Activated CD4-positive, alpha-beta T cell treated with anti-CD3 and anti-CD28 coated beads, Interleukin-2, amount 10 ng/mL, durations not matched to agents 24 days and 14 days (primary cell): ENCODE measurements around the gene HSPA1B. TPM values are rescaled to one million over a fixed set of nuclear protein-coding genes. Genes with fewer than 3 reads are reported as not detected.
A peak's percentile ranks its signal among the peaks of the same experiment; 100 is the strongest.

Source experiments
- DNase-seq: peaks from one replicate; pipeline ENCODE4 v3.0.0; 2022
- H3K27ac Mint-ChIP-seq: one replicate; pipeline ENCODE4 v1.8.0; 2022; ENCODE audit warnings: mild to moderate bottlenecking, mixed read lengths
- H3K27me3 Mint-ChIP-seq: one replicate; pipeline ENCODE4 v1.8.0; 2022; ENCODE audit warnings: mixed read lengths
- H3K36me3 Mint-ChIP-seq: one replicate; pipeline ENCODE4 v1.8.0; 2022; ENCODE audit warnings: low read depth, mild to moderate bottlenecking, mixed read lengths
- H3K4me1 Mint-ChIP-seq: one replicate; pipeline ENCODE4 v1.8.0; 2021; ENCODE audit warnings: mixed read lengths
- H3K4me3 Mint-ChIP-seq: one replicate; pipeline ENCODE4 v1.8.0; 2022; ENCODE audit warnings: mild to moderate bottlenecking, moderate library complexity, mixed read lengths
- H3K9me3 Mint-ChIP-seq: one replicate; pipeline ENCODE4 v1.8.0; 2021; ENCODE audit warnings: mixed read lengths
- intact Hi-C: fragments of 100-400 bp; cut with micrococcal nuclease; formaldehyde crosslinking; loops from one replicate; pipeline ENCODE4 v1.15.1; 2023
- total RNA-seq: library from RNA; stranded (reverse); gene quantifications from 2 replicates; pipeline ENCODE4 v1.2.3, GENCODE V29; 2022

HSPA1B gene
- total RNA-seq, result 156 and 161 TPM in 2 replicates

DNA sequence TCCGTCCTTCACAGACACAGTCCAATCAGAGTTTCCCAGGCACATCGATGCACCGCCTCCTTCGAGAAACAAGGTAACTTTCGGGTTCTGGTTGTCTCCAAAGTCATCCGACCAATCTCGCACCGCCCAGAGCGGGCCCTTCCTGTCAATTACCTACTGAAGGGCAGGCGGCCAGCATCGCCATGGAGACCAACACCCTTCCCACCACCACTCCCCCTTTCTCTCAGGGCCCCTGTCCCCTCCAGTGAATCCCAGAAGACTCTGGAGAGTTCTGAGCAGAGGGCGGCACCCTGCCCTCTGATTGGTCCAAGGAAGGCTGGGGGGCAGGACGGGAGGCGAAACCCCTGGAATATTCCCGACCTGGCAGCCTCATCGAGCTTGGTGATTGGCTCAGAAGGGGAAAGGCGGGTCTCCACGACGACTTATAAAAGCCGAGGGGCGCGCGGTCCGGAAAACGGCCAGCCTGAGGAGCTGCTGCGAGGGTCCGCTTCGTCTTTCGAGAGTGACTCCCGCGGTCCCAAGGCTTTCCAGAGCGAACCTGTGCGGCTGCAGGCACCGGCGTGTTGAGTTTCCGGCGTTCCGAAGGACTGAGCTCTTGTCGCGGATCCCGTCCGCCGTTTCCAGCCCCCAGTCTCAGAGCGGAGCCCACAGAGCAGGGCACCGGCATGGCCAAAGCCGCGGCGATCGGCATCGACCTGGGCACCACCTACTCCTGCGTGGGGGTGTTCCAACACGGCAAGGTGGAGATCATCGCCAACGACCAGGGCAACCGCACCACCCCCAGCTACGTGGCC, at the start of gene HSPA1B:
HSPA1B (plus strand) TSS at position 453 of the 794 bp plus-strand sequence; CDS start at position 666, 213 bp downstream.
- Mint-ChIP-seq H3K36me3 (peaks cover 15% of the 10 kb centered on the region), H3K27me3 (no peaks in the 10 kb centered on the region), H3K9me3 (no peaks in the 10 kb centered on the region), H3K4me3 (peak within 1 kb of the TSS; percentile 87), H3K27ac (peak within 1 kb of the TSS; percentile 93), H3K4me1 (peaks cover 37% of the 10 kb centered on the region)
- intact Hi-C loops, result loop anchor here (2.0 to 10.0 kb wide), 4 partner anchors 21 to 333 kb away; partner anchors contain the start of genes LSM2, LTA, MICB and TNF
- DNase-seq, result peak; percentile 98

DNA sequence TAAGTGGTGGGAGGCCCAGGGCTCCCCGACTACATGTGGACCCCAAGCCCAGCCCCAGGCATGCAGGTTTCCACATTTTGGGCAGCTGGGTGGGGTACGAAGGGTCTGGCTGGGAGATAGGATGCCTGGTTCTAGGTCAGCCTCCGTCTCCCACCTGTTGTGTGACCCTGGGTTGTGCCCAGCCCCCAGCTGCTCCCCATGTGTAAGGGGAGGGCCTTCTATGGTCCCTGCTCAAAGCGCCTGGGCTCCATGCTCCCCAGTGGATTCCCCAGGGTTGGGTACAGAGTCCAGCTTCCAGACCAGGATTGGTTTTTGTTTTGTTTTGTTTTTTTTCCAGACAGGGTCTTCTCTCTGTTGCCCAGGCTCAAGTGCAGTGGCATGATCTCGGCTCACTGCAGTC, 49.3 kb upstream of the HSPA1B start:
- Mint-ChIP-seq H3K4me3 (no peak overlapping the region), H3K27me3 (no peaks in the 10 kb centered on the region), H3K9me3 (no peaks in the 10 kb centered on the region), H3K27ac (no peak overlapping the region), H3K4me1 (peaks cover 27% of the 10 kb centered on the region), H3K36me3 (peaks cover 37% of the 10 kb centered on the region)
- no peak for DNase-seq
- intact Hi-C loops, result loop anchor here (5.0 kb wide), 1 partner anchor 34 kb away; no protein-coding TSS in a partner anchor

DNA sequence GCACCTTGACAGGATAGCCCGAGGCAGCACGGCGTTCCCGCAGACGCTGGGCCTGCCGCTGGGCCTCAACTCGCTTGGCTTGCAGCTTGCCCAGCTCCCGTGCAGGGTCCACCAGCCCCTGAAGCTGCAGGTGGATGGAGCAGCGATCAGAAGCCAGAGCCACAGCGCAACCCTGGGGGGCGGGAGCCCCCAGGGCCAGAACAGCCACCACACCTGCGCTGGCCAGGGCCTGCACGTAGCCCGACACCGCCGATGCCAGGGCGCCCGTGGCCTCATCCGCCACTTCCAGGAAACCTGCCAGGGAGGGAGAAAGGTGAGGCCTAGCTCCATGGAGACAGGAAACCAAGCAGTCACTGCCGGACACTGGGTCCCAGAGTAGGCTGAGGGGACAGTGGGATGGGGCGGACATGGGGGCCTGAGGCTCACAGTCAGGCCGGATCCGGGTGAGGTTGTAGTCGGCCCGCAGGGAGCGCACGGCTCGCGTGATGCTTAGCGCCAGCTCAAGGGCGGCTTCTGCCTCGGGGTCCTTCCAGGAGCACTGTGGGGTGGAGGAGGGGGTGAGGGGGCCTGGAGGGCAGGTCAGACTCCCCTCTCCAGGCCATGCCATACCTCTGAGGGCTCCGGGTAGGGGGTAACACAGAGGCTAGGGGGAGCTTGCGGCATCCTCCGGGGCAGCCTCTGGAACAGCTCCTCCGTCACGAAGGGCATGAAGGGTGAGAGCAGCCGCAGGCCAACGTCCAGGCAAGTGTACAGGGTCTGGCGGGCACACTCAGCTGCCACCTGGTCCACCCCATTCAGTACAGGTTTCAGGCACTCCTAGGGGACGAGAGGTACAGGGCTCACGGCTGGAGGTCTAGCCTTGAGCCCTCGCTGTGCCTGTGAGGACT, 48.3 kb upstream of the HSPA1B start:
- DNase-seq, result no peak
- Mint-ChIP-seq H3K4me1 (peaks cover 25% of the 10 kb centered on the region), H3K36me3 (peaks cover 41% of the 10 kb centered on the region), H3K27ac (no peak overlapping the region), H3K9me3 (no peaks in the 10 kb centered on the region), H3K4me3 (no peak overlapping the region), H3K27me3 (no peaks in the 10 kb centered on the region)
- intact Hi-C loops, result loop anchor here (5.0 kb wide), 1 partner anchor 33 kb away; no protein-coding TSS in a partner anchor

DNA sequence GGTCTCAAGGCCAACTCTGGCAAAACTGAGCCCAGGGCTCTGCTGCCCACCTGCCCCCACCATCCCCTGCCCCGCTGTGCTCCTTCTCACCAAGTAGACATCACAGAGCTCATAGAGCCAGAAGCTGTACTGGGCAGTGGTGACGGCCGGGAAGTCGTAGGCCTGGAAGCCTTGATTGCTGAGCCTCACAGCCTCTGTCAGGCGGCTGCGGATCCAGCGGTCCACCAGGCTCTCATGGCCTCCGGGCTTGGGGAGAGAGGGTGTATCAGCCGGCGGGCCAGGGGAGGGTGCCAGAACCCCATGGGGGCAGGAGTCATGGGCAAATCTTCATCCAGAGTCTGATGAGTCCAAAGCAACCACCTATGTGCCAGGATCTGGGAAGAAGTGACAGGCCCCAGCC, 47.6 kb upstream of the HSPA1B start:
- DNase-seq, result no peak
- H3K4me3 Mint-ChIP-seq, result no peak overlapping the region
- no peaks in the 10 kb centered on the region for H3K9me3 Mint-ChIP-seq
- peaks cover 47% of the 10 kb centered on the region for H3K36me3 Mint-ChIP-seq
- intact Hi-C loops, result loop anchor here (5.0 kb wide), 1 partner anchor 32 kb away; no protein-coding TSS in a partner anchor
- no peaks in the 10 kb centered on the region for H3K27me3 Mint-ChIP-seq
- no peak overlapping the region for H3K27ac Mint-ChIP-seq
- H3K4me1 Mint-ChIP-seq, result peaks cover 23% of the 10 kb centered on the region

DNA sequence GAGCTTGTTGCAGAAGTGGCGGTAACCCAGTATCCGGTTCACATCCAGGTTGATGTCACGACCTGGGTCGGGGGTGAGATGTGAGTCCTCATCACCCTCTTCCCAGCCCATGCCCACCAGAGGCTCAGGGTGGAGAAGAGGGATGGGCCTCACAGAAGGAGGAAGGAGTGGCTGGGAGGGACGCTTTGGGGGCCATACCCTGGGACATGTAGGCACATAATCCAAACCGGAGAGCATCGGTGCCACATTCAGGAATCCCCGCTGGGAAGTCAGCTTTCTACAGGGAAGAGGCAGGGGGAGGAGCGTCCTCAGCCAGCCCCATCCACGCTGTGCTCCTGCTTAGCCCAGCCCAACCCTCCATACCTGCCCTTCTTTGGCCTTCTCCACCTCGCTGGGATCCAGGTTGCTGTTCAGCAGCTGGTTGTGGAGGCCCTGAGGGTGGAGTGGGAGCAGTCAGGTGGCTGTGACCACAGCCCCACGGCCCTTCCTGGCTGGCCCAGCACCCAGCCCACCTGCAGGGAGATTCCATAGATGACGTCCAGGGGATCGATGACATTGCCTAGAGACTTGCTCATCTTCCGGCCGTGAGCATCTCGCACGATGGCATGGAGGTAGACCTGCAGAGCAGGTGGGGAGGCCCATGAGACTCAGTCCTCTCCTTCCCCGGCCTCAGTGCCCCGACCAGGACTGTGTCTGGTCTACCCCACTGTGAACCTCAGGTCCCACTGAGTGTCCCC, 46.9 kb upstream of the HSPA1B start:
- no peak overlapping the region for H3K4me3 Mint-ChIP-seq
- no peaks in the 10 kb centered on the region for H3K9me3 Mint-ChIP-seq
- no peaks in the 10 kb centered on the region for H3K27me3 Mint-ChIP-seq
- no peak overlapping the region for H3K27ac Mint-ChIP-seq
- H3K36me3 Mint-ChIP-seq, result peaks cover 54% of the 10 kb centered on the region
- no peak for DNase-seq
- intact Hi-C loops, result no loop called here
- H3K4me1 Mint-ChIP-seq, result peaks cover 17% of the 10 kb centered on the region

DNA sequence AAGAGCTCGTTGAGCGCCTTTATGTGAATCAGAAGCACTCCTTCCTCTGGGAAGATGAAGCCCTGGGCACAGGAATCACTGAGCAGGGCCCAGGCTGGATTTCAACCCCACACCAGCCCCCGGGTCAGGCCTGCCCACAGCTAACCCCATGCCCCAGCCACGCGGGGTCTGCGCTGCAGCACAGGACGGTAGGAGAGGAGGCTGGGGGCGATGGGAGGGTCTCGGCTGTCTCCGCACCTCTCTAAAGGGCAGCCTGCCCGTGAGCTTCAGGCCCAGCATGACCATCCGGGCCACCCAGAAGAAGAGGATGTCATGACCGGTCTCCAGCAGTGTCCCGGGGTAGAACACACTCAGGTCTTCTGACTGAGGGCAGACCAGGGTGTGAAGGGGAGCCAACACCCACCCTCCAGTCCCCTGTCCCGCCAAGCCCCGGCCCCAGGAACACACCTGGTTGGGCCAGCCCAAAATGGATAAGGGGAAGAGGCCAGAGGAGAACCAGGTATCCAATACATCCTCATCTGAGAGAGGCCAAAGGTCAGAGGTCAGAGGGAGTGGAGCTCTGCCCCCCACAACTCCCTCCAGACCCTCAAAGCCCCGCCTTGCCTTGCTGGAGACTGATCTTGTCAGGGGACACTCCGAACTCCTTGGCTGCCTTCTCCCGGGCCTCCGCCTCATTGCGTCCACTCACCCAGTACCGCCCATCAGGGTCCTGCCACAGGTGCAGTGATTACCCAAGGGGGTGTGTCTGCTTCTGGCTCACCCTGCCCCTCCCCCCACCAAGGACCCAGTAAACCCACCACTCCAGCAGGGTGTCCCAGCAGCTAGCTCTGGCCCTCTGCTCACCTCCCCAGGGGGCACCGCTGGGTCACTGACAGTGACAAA, 46.1 kb upstream of the HSPA1B start:
- Mint-ChIP-seq H3K36me3 (peaks cover 58% of the 10 kb centered on the region), H3K27me3 (no peaks in the 10 kb centered on the region), H3K27ac (no peak overlapping the region), H3K4me3 (no peak overlapping the region), H3K9me3 (no peaks in the 10 kb centered on the region), H3K4me1 (peaks cover 13% of the 10 kb centered on the region)
- intact Hi-C loops, result no loop called here
- no peak for DNase-seq

DNA sequence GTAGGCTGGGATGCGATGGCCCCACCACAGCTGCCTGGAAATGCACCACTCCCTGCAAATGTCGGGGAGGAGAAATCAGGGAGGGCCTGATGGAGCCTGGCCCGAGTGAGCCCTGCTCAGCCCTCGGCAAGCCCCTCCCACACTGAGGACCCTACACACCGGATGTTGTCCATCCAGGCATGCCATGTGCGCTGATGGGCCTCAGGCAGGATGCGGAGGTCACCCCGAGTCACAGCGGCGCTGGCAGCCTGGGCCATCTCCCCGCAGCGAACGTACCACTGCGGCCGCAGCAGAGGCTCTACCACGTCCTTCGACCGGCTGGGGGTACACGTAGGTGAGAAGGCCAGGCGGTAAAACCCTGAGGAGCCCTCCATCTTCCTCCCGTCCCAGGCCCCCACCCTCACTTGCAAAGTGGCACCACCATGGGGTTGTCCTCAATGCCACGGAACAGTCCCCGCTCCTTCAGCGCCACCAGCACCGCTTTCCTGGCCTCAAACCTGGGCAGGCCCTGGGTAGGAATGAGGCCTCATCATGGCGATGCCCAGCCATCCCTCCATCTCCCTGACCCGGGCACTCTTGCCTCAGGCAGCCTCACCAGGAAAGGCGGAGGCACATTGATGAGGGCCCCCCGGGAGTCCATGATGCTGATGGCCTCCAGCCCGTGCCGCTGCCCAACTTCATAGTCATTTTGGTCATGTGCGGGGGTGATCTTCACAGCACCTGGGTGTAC, 45.2 kb upstream of the HSPA1B start:
- Mint-ChIP-seq H3K27ac (no peak overlapping the region), H3K36me3 (peaks cover 57% of the 10 kb centered on the region), H3K4me3 (no peak overlapping the region), H3K9me3 (no peaks in the 10 kb centered on the region), H3K27me3 (no peaks in the 10 kb centered on the region), H3K4me1 (peaks cover 7% of the 10 kb centered on the region)
- no peak for DNase-seq
- intact Hi-C loops, result no loop called here

DNA sequence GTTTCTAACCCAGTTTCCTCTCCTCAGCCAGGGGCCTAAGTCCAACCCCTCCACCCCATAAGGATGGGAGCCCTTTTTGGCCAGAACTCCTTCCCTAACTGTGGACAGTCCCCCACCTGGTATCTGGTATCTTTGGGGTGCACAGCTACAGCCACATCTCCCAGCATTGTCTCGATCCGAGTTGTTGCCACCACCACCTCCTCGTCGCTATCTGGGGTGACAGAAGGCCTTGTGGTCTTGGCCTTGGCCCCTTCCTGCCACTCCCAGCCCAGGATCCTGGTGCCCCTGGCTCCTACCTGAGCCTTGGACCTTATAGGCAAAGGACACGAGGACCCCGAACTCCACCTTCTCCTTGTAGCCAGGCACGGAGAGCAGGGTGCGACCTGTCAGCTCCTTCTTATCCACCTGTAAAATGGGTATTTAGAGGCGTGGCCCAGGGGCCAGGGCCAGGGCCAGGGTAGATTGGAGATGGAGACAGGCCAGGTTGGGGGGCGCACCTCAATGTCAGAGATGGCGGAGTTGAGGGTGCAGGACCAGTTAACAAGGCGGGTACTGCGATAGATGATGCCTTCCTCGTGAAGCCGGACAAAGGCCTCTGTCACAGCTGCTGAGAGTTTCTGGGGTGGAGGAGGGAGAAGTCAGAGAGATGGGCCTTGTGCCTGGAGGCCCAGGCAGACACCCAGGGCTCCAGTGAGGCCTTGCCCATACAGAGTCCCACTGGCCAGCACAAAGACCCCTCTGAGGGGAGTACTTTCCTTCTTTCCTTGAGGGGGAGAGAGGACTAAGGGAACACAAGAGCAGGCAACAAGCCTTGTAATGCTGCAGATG, 43.2 kb upstream of the HSPA1B start:
- no peaks in the 10 kb centered on the region for H3K9me3 Mint-ChIP-seq
- intact Hi-C loops, result no loop called here
- peaks cover 3% of the 10 kb centered on the region for H3K4me1 Mint-ChIP-seq
- no peak for DNase-seq
- no peak overlapping the region for H3K4me3 Mint-ChIP-seq
- H3K27ac Mint-ChIP-seq, result no peak overlapping the region
- H3K36me3 Mint-ChIP-seq, result peaks cover 57% of the 10 kb centered on the region
- H3K27me3 Mint-ChIP-seq, result no peaks in the 10 kb centered on the region

DNA sequence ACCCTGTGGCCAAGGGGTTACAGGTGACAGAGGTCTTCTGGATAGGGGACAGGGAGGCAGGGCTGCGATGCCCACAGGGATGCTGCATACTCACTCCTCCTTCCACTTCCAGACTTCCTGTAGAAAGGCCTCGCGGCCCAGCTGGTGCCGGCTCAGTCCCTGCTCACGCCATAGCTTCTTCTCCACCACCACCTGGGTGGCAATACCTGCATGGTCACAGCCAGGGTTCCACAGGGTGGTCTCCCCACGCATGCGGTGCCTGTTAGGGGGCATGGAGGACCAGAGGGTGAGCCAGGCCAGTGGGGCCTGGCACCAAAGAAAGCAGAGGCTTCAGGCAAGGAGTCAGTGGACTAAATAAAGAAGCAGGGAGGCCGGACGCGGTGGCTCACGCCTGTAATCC, 42.1 kb upstream of the HSPA1B start:
- Mint-ChIP-seq H3K4me3 (no peak overlapping the region), H3K27ac (no peak overlapping the region), H3K4me1 (peaks cover 3% of the 10 kb centered on the region), H3K36me3 (peaks cover 52% of the 10 kb centered on the region), H3K27me3 (no peaks in the 10 kb centered on the region), H3K9me3 (no peaks in the 10 kb centered on the region)
- intact Hi-C loops, result no loop called here
- no peak for DNase-seq

DNA sequence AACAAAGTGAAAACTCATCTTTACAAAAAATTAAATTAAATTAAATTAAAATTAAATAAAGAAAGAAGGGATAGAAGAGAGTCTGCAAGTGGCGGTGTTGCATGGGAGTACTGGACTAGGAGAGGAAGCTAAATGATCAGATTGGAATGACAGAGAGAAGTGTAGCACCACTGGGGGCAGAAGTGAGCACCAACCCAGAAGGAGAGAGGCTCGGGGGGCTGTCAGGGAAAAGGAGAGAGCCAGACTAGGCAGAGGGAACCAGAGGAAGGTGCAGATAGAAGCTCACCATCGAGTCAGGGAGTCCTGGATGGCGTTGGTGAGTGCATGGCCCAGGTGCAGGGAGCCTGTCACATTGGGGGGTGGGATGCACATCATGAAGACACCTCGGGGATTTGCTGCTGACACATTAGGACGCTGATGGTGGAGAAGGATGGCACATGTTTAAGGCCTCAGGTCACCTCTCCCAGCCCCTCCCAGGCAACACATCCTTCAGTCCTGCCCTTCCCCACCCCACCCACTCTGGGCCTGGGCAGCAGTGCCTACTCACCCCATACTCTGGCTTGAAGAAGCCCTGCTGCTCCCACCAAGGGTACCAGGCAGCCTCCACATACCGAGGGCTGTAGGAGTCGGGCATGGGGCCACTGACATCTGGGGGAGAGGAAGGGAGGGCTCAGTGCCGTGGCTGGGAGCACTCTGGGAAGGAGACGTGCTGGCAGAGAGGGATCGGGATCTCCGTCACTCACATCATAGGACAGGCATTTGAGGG, 36.0 kb upstream of the HSPA1B start:
- Mint-ChIP-seq H3K27me3 (no peaks in the 10 kb centered on the region), H3K9me3 (no peaks in the 10 kb centered on the region), H3K27ac (peak overlapping the region; percentile 14), H3K36me3 (peaks cover 43% of the 10 kb centered on the region), H3K4me3 (no peak overlapping the region), H3K4me1 (peaks cover 20% of the 10 kb centered on the region)
- intact Hi-C loops, result loop anchor here (1.0 kb wide), 1 partner anchor 19 kb away; no protein-coding TSS in a partner anchor
- DNase-seq, result peak; percentile 79

DNA sequence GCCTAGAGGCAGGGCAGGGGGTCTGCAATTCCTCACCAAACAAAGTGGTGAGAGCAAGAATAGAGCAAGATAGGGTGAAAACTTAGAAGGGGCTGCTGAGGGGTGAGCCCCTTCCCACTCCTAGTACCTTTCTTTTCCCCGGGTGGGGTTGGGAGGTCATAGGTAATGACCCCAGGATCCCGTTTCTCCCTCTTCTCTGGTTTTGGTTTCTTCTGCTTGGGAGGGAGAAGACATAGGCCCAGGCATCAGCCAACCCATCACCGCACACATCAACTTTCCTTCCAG, 35.5 kb upstream of the HSPA1B start:
- Mint-ChIP-seq H3K36me3 (peaks cover 42% of the 10 kb centered on the region), H3K27ac (no peak overlapping the region), H3K4me1 (peaks cover 22% of the 10 kb centered on the region), H3K4me3 (no peak overlapping the region), H3K9me3 (no peaks in the 10 kb centered on the region), H3K27me3 (no peaks in the 10 kb centered on the region)
- DNase-seq, result no peak
- intact Hi-C loops, result no loop called here
